ENCODE results near the gene CHN1. TPM values are rescaled to one million over a fixed set of nuclear protein-coding genes. Genes with fewer than 3 reads are reported as not detected.

Gene CHN1
- total RNA-seq, 1 donor = 2.3 TPM

GRCh38 chr2:175002547-175003274 is 2.5 kb downstream of the CHN1 start:
- no peak for TF ChIP-seq CTCF (IDR thresholded peaks at IDR 0.05; ENCODE audit: insufficient read depth, low read length)
- no peak overlapping the region for H3K4me3 ChIP-seq (ENCODE audit: low read depth, low read length)
- DNase-seq (ENCODE audit: low read depth) = no peak

GRCh38 chr2:175001566-175001965 is 3.6 kb downstream of the CHN1 start:
- H3K4me3 ChIP-seq (ENCODE audit: low read depth, low read length) = no peak overlapping the region
- DNase-seq (ENCODE audit: low read depth) = no peak
- TF ChIP-seq CTCF (IDR thresholded peaks at IDR 0.05; ENCODE audit: insufficient read depth, low read length) = no peak

GRCh38 chr2:174997110-174997509 is 8.1 kb downstream of the CHN1 start:
- no peak for TF ChIP-seq CTCF (IDR thresholded peaks at IDR 0.05; ENCODE audit: insufficient read depth, low read length)
- H3K4me3 ChIP-seq (ENCODE audit: low read depth, low read length) = no peak overlapping the region
- peak; percentile 16 for DNase-seq (ENCODE audit: low read depth)

- no peak overlapping the region for H3K4me3 ChIP-seq (ENCODE audit: low read depth, low read length)
- TF ChIP-seq CTCF (IDR thresholded peaks at IDR 0.05; ENCODE audit: insufficient read depth, low read length) = no peak
- DNase-seq (ENCODE audit: low read depth) = no peak
These were observed 8.6 kb downstream of the CHN1 start for GRCh38 chr2:174996622-174997021.

GRCh38 chr2:174994381-174994780 is 10.8 kb downstream of the CHN1 start:
- DNase-seq (ENCODE audit: low read depth) = no peak
- H3K4me3 ChIP-seq (ENCODE audit: low read depth, low read length) = no peak overlapping the region
- TF ChIP-seq CTCF (IDR thresholded peaks at IDR 0.05; ENCODE audit: insufficient read depth, low read length) = no peak

- no peak overlapping the region for H3K4me3 ChIP-seq (ENCODE audit: low read depth, low read length)
- TF ChIP-seq CTCF (IDR thresholded peaks at IDR 0.05; ENCODE audit: insufficient read depth, low read length) = no peak
- DNase-seq (ENCODE audit: low read depth) = no peak
These were observed 12.3 kb downstream of the CHN1 start for GRCh38 chr2:174992886-174993285.

GRCh38 chr2:174985614-174986013 is 19.6 kb downstream of the CHN1 start:
- TF ChIP-seq CTCF (IDR thresholded peaks at IDR 0.05; ENCODE audit: insufficient read depth, low read length) = peak; percentile 59
- DNase-seq (ENCODE audit: low read depth) = peak; percentile 59
- no peak overlapping the region for H3K4me3 ChIP-seq (ENCODE audit: low read depth, low read length)
